ENCODE data around the gene DOCK3. TPM values are rescaled to one million over a fixed set of nuclear protein-coding genes. Genes with fewer than 3 reads are reported as not detected.

Gene DOCK3
- total and polyA plus RNA-seq, 10 of the 15 experiments (the other 5 are each of a cell fraction or from before 2014, with no cell fraction given) = 0.02 to 0.52 (median 0.04) TPM; not detected in 5

DNA sequence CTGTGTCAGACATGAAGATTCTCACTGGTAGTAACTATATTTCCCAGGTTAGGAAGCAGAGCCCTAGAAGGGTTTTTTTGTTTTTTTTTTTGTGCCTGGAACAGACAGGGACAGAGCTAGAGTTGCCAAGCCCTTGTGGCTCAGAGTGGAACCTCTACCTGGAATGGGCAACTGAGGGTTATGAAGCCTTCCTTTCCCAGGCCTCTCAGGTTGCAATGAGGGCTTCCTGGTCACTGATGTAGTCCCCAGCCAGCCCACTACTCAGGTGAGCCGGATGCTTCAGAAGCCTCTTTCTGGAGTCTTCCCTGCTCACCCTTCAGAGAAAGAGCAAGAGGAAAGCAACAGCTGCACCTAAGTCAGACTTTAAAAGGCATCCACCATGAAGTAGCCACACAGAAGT, 661.5 kb downstream of the DOCK3 start (continued):
- TF ChIP-seq BHLHE40 (IDR thresholded peaks at IDR 0.05; ENCODE audit: borderline replicate concordance in 1 of 2, low read depth in 2 of 2, low read length in 1 of 2) (no peak), ZNF24 (IDR thresholded peaks at IDR 0.05) (no peak), EED (IDR thresholded peaks at IDR 0.05; ENCODE audit: low read depth) (no peak)
- TF ChIP-seq, protein P1, sequence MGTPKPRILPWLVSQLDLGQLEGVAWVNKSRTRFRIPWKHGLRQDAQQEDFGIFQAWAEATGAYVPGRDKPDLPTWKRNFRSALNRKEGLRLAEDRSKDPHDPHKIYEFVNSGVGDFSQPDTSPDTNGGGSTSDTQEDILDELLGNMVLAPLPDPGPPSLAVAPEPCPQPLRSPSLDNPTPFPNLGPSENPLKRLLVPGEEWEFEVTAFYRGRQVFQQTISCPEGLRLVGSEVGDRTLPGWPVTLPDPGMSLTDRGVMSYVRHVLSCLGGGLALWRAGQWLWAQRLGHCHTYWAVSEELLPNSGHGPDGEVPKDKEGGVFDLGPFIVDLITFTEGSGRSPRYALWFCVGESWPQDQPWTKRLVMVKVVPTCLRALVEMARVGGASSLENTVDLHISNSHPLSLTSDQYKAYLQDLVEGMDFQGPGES (IDR thresholded peaks at IDR 0.05) = no peak

DNA sequence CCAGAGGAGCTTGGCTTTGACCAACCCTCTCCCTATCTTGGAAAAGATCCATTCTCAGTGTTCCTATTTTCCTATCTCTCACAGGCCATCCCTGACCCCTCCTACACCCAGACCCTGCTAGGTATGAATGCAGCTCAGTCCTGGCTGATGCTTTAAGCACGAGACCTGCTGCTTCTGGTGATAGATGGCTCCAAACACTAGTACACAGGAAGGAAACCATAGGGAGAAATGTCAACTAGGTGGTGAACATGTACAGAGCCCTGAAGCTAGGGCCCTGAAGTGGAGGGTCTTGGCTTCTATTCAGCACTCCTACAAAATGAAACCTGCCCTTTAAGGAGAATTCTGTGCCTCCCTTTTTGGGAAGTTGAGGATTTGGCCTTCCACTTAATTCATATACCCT, 662.9 kb downstream of the DOCK3 start:
- in situ Hi-C loops (cut with MboI) = no loop called here

More for the DNA sequence above, 662.9 kb downstream of the DOCK3 start:
- Histone ChIP-seq H3K27ac (ENCODE audit: control insufficient read depth, insufficient read depth) (no peak overlapping the region), H3K79me2 (ENCODE audit: control insufficient read depth, insufficient read depth, low read length) (no peaks in the 10 kb centered on the region), H4K20me1 (ENCODE audit: control insufficient read depth, insufficient read depth) (no peaks in the 10 kb centered on the region), H3K4me1 (ENCODE audit: control insufficient read depth, insufficient read depth, low read length) (no peaks in the 10 kb centered on the region), H3K27me3 (replicated peaks in 1 of 2; ENCODE audit: control insufficient read depth in 2 of 2, insufficient read depth in 2 of 2, low read length in 1 of 2) (no peaks in the 10 kb centered on the region; a peak in 1 of 4 replicates), H3K9ac (ENCODE audit: control insufficient read depth, insufficient read depth, low read length) (no peak overlapping the region), H3K4me2 (ENCODE audit: control insufficient read depth, insufficient read depth) (no peak overlapping the region), H3K9me3 (replicated peaks; ENCODE audit: control insufficient read depth, insufficient read depth, low read length) (no peaks in the 10 kb centered on the region), H2AFZ (ENCODE audit: control insufficient read depth, low read depth, low read length) (no peak overlapping the region), H3K36me3 (ENCODE audit: control insufficient read depth in 2 of 2, insufficient read depth in 2 of 2, low read length in 1 of 2) (no peaks in the 10 kb centered on the region), H3K4me3 (no peak overlapping the region)
- ChIA-PET SMC1A (ENCODE audit: uncharacterized antibody, unreplicated experiment) (no interaction called here), POLR2A (no interaction called here), RAD21 (ENCODE audit: unreplicated experiment) (no interaction called here), CTCF (no interaction called here)
- no TSS peak for BruUV-seq (replicated peaks)
- FAIRE-seq = no peak
- ATAC-seq = no peak
- intact Hi-C loops (cut with micrococcal nuclease; ENCODE audit: unreplicated experiment) = no loop called here
- no peak for TF ChIP-seq TBL1XR1 (IDR thresholded peaks at IDR 0.05; ENCODE audit: low read depth, low read length)
- TF ChIP-seq SMAD5 (IDR thresholded peaks at IDR 0.05; ENCODE audit: low read depth) = no peak
- no peak for TF ChIP-seq SMC3 (IDR thresholded peaks at IDR 0.05; ENCODE audit: borderline replicate concordance, low read length)
- no peak for TF ChIP-seq MTA2 (IDR thresholded peaks at IDR 0.05; ENCODE audit: low read depth)
- TF ChIP-seq, protein P2, sequence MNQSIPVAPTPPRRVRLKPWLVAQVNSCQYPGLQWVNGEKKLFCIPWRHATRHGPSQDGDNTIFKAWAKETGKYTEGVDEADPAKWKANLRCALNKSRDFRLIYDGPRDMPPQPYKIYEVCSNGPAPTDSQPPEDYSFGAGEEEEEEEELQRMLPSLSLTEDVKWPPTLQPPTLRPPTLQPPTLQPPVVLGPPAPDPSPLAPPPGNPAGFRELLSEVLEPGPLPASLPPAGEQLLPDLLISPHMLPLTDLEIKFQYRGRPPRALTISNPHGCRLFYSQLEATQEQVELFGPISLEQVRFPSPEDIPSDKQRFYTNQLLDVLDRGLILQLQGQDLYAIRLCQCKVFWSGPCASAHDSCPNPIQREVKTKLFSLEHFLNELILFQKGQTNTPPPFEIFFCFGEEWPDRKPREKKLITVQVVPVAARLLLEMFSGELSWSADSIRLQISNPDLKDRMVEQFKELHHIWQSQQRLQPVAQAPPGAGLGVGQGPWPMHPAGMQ (IDR thresholded peaks at IDR 0.05; ENCODE audit: borderline replicate concordance) = no peak
- TF ChIP-seq JUND (IDR thresholded peaks at IDR 0.05; ENCODE audit: low read depth, low read length) = no peak
- TF ChIP-seq, protein P3, sequence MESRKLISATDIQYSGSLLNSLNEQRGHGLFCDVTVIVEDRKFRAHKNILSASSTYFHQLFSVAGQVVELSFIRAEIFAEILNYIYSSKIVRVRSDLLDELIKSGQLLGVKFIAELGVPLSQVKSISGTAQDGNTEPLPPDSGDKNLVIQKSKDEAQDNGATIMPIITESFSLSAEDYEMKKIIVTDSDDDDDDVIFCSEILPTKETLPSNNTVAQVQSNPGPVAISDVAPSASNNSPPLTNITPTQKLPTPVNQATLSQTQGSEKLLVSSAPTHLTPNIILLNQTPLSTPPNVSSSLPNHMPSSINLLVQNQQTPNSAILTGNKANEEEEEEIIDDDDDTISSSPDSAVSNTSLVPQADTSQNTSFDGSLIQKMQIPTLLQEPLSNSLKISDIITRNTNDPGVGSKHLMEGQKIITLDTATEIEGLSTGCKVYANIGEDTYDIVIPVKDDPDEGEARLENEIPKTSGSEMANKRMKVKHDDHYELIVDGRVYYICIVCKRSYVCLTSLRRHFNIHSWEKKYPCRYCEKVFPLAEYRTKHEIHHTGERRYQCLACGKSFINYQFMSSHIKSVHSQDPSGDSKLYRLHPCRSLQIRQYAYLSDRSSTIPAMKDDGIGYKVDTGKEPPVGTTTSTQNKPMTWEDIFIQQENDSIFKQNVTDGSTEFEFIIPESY (IDR thresholded peaks at IDR 0.05) = no peak
- no peak for TF ChIP-seq POLR2A (IDR thresholded peaks at IDR 0.05; ENCODE audit: low read depth, low read length)
- TF ChIP-seq RCOR1 (conservative IDR thresholded peaks at IDR 0.05; ENCODE audit: low read depth, low read length) = no peak
- TF ChIP-seq, protein P4, sequence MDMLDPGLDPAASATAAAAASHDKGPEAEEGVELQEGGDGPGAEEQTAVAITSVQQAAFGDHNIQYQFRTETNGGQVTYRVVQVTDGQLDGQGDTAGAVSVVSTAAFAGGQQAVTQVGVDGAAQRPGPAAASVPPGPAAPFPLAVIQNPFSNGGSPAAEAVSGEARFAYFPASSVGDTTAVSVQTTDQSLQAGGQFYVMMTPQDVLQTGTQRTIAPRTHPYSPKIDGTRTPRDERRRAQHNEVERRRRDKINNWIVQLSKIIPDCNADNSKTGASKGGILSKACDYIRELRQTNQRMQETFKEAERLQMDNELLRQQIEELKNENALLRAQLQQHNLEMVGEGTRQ (IDR thresholded peaks at IDR 0.05; ENCODE audit: borderline replicate concordance, low read depth, low read length) = no peak
- no peak for TF ChIP-seq NFXL1 (IDR thresholded peaks at IDR 0.05; ENCODE audit: borderline replicate concordance)
- no peak for TF ChIP-seq SREBF1 (IDR thresholded peaks at IDR 0.05; ENCODE audit: low read length)
- no peak for TF ChIP-seq TAF1 (IDR thresholded peaks at IDR 0.05; ENCODE audit: borderline replicate concordance, low read depth, low read length)
- TF ChIP-seq MYB (IDR thresholded peaks at IDR 0.05; ENCODE audit: borderline replicate concordance, low read depth, low read length) = no peak
- TF ChIP-seq FOXK2 (IDR thresholded peaks at IDR 0.05) = no peak
- TF ChIP-seq POU2F2 (IDR thresholded peaks at IDR 0.05; ENCODE audit: borderline replicate concordance, low read depth, low read length) = no peak
- TF ChIP-seq, protein P5, sequence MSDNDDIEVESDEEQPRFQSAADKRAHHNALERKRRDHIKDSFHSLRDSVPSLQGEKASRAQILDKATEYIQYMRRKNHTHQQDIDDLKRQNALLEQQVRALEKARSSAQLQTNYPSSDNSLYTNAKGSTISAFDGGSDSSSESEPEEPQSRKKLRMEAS (IDR thresholded peaks at IDR 0.05; ENCODE audit: low read depth, low read length) = no peak
- WGBS (ENCODE audit: insufficient coverage, insufficient replicate concordance, low lambda C conversion rate, missing lambda C conversion rate) = 0% methylated on average over 1 of the region's 1 CpG
- DNase-seq (ENCODE audit: low read depth, low spot score) = no peak
